ENCODE results near the gene SNRNP35.
"Not testable (repeated sequence)": the region's sequence is repeated elsewhere in the genome, so short reads cannot be mapped to it uniquely, and the experiment has no call there.

The SNRNP35 gene

GRCh38 chr12:123457980-123458779, at the start of gene SNRNP35:
TSS of gene SNRNP35 (plus strand) at chr12:123458139. CDS start at chr12:123465541, 7,402 bp downstream.
- DNase-seq, result peak; percentile 87

GRCh38 chr12:123408619-123409018, 49.3 kb upstream of the SNRNP35 start:
- DNase-seq, result not testable (repeated sequence)

GRCh38 chr12:123409284-123410040, 48.5 kb upstream of the SNRNP35 start:
- not testable (repeated sequence) for DNase-seq

GRCh38 chr12:123410041-123410412, 47.9 kb upstream of the SNRNP35 start:
- no peak for DNase-seq

GRCh38 chr12:123421314-123421713, 36.6 kb upstream of the SNRNP35 start:
- DNase-seq, result no peak

GRCh38 chr12:123427036-123427769, 30.7 kb upstream of the SNRNP35 start:
- DNase-seq, result no peak

- DNase-seq, result no peak
Measured at GRCh38 chr12:123428591-123428990, 29.3 kb upstream of the SNRNP35 start.

GRCh38 chr12:123429101-123429500, 28.8 kb upstream of the SNRNP35 start:
- DNase-seq, result not testable (repeated sequence)

- not testable (repeated sequence) for DNase-seq
Measured at GRCh38 chr12:123431951-123432817, 25.8 kb upstream of the SNRNP35 start.

GRCh38 chr12:123433615-123434014, 24.3 kb upstream of the SNRNP35 start:
- no peak for DNase-seq

- DNase-seq, result no peak
Measured at GRCh38 chr12:123435636-123436016, 22.3 kb upstream of the SNRNP35 start.

- peak; percentile 62 for DNase-seq
Measured at GRCh38 chr12:123436017-123436964, 21.6 kb upstream of the SNRNP35 start, which contains the start of gene RILPL2. TSS of gene RILPL2 (minus strand) at chr12:123436684. CDS start at chr12:123436420, 264 bp downstream.

GRCh38 chr12:123441523-123442164, 16.3 kb upstream of the SNRNP35 start:
- DNase-seq, result no peak

GRCh38 chr12:123442774-123443173, 15.2 kb upstream of the SNRNP35 start:
- DNase-seq, result no peak

- DNase-seq, result no peak
Measured at GRCh38 chr12:123444092-123445026, 13.6 kb upstream of the SNRNP35 start.

- no peak for DNase-seq
Measured at GRCh38 chr12:123445388-123446332, 12.3 kb upstream of the SNRNP35 start.

- no peak for DNase-seq
Measured at GRCh38 chr12:123446333-123446713, 11.6 kb upstream of the SNRNP35 start.

- DNase-seq, result no peak
Measured at GRCh38 chr12:123449249-123449733, 8.6 kb upstream of the SNRNP35 start.
